GM21447 (cell line): Measurements from ENCODE around the gene SLC25A28.

Experiments
- ATAC-seq: cut with Tn5 transposase; IDR thresholded peaks from one replicate; pipeline ENCODE4 v1.9.1; 2021; ENCODE audit not compliant: unreplicated experiment

SLC25A28 gene

DNA sequence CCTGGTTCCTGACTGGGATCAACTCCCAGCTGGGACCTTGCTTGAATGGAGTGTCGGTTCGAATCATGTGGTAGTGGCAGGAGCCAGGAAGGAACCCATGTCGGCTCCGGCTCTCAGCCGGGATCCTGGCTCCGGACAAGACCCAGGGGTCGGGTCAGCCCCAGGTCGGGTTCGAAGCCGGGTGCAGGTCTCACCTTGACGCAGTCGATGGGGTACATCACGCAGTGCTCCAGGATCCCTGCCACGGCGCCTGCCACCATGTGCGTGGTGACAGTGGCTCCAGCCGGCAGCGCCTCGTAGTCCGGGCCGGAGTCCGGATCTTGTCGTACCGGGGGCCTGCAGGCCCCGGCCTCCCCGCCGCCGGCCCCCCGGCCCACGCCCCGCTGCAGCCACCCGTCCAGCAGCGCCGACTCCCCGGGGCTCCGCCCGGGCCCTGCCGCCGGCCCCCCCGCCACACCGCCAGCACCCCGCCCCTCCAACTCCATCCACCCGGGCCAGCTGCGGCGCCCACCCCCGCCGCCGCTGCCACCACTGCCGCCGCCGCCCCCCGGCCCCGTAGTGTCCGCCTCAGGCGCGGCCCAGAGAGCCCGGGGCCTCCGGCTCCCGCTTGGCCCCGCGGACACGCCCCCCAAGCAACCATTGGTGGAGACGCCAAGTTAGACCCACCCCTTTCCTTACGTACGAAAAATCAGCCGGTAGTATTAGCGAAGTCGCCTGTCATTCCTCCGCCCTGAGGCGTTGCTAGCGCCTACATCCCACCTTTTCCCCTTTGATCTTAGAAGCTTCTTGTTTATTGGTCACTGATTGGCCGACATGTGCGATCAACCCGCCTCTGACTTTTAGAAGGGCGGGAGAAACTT lies at the start of gene SLC25A28:
Gene SLC25A28, minus strand, starts transcription at position 589 of the 860 bp plus-strand sequence. Its CDS starts 104 bp downstream, at position 485.
- ATAC-seq = peak; percentile 83

DNA sequence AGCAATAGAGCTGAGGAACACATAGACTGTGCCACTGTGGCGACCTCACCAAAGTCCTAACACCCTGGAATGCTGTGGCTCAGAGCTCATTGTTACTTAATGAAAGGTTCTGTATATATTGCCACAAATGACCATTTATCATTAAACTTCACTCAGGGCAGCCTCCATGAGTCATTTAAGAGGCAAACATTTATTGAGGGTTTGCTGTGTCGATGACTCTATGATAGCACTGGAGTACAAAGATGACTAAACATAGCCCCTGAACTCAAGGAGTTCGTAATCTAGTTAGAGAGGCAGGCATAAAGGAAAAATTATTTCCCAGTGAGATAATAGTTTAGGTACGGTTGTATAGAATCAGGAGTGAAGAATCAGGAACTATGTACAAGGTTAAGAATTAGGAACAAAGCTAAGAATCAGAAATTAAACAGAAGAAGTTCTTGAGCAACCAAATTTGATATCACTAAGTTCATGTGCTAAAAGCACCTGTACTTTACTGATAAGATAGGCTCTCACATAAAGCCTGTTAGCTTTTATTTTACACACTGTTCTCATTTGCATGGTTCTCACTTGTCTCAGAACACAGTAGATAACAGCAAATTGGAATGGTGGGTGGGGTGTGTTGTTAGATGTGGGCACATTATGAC lies 47.0 kb upstream of the SLC25A28 start:
- no peak for ATAC-seq

DNA sequence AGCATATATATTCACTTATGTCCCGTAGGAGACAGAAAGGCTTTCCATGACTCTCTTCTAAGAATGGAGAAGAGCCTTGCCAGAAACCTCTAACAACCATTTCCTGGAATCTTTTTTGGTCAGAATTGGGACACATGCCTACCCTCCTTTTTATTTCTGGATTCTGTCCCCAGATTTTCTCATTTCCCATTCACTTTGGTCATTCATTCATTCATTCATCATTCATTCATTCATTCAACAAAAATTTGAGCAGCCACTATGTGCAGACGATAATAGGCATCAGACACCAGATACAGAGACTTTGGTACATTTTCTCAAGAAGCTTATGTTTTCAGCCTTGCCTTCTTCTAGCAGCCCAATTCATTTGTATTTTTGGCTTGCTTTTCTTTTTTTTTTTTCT lies 45.1 kb upstream of the SLC25A28 start:
- no peak for ATAC-seq

DNA sequence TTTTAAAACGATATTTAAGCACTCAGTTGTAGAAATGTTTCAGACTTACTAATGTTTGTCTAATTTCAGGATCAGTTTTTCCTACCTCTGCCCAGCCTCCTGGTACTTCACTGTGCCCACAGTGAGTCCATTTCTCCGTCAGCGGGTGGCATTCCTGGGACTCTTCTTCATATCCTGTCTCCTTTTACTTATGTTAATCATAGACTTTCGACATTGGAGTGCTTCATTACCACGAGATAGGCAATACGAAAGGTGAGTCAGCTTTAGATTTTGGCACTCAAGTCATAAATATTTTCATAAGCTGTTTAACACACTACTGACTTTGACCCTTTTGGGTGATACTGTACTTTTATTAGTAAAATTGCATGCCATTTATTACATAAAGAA lies 41.1 kb upstream of the SLC25A28 start:
- no peak for ATAC-seq

DNA sequence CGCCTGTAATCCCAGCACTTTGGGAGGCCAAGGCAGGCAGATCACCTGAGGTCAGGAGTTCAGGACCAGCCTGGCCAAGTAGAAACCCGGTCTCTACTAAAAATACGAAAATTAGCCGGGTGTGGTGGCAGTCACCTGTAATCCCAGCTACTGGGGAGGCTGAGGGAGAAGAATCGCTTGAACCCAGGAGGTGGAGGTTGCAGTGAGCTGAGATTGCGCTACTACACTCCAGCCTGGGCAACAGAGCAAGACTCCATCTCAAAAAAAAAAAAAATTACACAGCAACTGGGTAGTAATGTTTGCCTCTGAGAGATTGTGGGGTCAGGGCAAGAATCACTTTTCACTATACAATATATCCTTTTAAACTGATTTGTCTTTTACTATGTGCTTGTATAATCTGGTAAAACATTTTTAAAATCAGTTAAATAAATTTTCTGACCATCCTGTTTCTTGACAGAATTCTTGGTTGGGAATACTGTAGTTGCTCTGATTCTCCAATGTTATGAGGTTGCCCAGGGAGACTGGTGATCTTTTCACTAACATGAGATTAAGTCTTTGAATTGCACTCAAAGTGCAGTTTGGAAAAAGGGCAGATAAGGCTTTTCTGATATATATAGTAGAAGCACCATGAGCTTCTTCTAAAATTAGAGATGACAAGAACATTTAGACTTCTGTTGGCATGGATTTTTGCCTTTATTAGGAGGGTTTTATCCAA lies 40.6 kb upstream of the SLC25A28 start:
- no peak for ATAC-seq

DNA sequence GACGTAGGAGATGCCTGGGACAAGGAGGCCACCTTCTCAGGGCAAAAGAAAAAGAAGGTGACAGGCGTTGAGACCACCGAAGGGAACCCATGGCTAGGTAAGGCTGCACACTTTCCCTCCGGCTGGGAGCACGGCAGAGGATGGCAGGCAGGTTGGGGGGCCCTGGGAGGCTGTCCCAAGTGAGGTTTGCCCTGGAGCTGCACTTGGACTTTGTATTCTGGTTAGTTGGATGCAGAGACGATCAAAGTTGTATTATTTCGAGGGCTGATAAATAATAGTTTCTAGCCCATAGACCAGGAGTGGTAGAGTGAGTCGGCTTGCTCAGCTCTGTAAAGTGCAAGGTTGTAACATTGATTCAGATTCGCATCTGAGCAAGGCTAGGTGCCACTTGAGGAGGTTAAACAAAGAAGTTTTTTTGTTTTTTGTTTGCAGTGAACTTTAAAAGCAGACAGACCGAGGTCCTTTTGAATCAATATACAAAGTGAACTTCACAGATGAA lies 39.7 kb upstream of the SLC25A28 start:
- ATAC-seq = no peak

DNA sequence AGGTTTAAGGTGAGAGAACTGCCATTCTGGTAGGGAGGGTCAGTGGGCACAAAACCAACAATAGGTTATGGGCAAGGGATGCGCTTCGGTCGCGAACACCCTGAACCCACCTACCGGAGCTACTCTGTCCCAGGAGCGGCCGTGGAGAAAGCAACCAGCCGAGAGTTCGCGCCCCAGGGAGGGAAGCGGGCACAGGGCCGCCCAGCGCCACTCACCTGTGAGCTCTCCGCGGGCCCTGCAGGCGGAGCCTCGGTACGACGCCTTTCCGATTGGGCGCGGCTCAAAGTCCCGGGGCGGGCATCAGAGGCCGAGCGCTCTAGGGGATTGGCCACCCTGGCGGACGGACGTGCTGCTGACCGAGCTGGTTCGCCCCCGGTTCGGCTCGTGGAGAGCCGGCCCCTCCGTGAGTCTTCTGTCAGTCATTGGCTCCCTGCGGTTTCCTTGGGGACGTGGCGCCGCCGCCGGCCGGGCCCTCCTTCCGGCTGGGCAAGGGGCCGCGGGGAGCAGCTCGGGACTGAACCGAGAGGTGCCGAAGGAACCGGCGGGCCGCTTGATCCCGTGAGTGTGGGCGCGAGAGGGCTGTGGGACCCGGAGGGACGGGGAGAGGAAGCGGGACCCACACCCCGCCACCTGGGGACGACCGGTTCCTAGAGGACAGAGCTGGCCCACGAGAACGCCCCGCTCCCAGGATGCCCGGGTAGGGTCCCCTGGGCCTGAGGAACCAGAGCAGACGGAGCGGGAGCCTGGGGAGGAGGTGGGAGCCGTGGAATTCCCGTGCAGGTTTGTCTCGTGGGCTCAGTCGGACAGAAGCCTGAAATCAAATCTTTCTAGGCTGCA lies 39.0 kb upstream of the SLC25A28 start, which contains the start of gene ENTPD7:
Gene ENTPD7, plus strand, starts transcription at position 479 of the 837 bp plus-strand sequence. CDS start 448 bp downstream, outside the sequence.
- peak; percentile 99 for ATAC-seq

DNA sequence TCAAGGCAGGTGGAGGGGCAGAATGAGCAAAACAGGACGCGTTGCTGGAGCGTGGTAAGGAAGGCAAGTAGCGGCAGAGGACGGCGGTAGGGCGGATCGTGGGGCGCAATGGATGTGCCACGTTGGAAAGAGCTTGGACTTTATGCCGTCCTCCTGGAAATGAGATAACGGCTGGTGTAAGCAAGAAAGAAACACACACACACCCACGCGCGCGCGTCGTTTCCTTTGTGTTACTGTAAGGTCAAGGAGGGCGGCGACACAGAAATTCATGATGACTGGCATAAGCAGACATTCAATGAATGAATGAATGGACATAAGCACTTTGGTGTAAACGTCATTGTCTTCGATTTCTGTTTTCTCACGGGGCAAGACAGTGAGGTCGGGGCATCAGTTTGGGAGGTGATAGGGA lies 38.4 kb upstream of the SLC25A28 start:
- ATAC-seq = peak; percentile 5

GRCh38 chr10:99656199-99657064 lies 36.2 kb upstream of the SLC25A28 start:
- ATAC-seq = no peak

- ATAC-seq = no peak
Observed at GRCh38 chr10:99654390-99655175, 34.3 kb upstream of the SLC25A28 start.

DNA sequence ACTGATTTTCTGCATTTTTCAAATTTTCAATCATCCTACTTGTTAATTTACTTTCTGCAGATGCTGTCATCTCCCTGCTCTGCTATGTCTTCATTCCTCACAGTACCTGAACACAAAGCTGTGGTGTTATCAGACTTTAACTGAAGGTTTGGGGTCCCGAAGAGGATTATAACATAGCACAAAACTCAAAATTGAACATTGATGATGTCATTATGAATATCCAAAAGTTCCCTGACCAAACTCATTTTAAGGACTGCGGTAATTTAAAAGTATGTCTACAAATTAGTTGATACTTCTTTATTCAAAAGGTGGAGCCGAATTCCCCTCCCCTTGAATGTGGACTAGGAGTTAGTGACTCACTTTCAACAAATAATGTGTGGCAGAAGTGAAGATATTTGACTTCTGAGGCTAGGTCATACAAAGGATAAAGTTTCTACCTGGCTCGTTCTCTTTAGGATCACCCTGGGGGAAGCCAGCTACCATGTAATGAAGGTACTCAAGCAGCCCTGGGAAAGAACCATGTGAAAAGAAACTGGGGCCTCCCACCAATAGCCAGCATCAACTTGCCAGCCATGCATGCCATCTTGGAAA lies 32.7 kb upstream of the SLC25A28 start:
- ATAC-seq = no peak

GRCh38 chr10:99648717-99649116 lies 28.5 kb upstream of the SLC25A28 start:
- no peak for ATAC-seq

- no peak for ATAC-seq
Observed at GRCh38 chr10:99647601-99648151, 27.4 kb upstream of the SLC25A28 start.

DNA sequence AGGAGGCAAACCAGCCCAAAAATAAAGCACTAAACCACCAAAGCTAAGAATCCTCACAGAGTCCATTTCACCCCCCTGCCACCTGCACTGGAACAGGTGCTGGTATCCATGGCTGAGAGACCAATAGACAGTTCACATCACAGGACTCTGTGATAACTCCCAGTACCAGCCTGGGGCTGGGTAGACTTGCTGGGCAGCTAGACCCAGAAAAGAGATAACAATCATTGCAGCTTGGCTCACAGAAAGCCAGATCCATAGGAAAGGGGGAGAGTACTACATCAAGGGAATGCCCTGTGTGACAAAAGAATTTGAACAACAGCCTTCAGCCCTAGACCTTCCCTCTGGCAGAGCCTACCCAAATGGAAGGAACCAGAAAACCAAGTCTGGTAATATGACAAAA lies 13.6 kb upstream of the SLC25A28 start:
- ATAC-seq = no peak

- ATAC-seq = no peak
Observed at GRCh38 chr10:99631496-99631895, 11.3 kb upstream of the SLC25A28 start.

- no peak for ATAC-seq
Observed at GRCh38 chr10:99630991-99631390, 10.8 kb upstream of the SLC25A28 start.

DNA sequence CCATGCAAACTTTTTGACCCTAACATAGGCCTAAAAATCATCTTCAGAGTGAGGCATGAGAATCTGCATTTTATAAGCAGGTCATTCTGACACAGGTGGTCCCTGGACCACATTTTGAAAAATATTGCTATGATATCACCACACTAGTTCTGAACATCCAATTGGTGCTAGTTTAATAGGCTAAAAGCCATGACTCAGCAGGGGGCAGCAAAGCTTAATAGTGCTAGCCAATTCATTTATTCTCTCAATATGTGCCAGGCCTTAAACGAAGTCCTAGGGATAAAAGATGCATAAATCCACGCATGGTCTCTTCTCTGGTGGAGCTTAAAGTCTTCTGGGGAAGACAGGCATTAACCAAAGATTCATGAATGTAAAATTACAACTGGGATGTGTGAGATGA lies 10.2 kb upstream of the SLC25A28 start:
- ATAC-seq = no peak

DNA sequence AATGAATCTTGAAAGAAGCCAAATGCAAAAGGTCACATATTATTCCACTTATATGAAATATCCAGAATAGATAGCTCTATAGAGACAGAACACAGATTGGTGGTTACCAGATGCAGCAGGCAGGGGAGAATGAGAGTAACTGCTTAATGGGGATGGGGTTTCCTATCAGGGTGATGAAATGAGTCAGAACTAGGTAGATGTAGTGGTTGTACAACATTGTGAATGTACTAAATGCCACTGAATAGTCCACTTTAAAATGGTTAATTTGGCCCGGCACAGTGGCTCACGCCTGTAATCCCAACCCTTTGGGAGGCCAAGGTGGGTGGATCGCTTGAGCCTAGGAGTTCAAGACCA lies 9.4 kb upstream of the SLC25A28 start:
- ATAC-seq = no peak
